Measurements from ENCODE around the gene PARP1.

GRCh38 chr1:226401355-226402303 is 6.3 kb downstream of the PARP1 start:
- no peak for TF ChIP-seq POLR2A (IDR thresholded peaks at IDR 0.05; ENCODE audit: low read depth, low read length)
- TF ChIP-seq PAX5 (IDR thresholded peaks at IDR 0.05; ENCODE audit: insufficient read depth, low read length, severe bottlenecking), result no peak
- no peak for TF ChIP-seq TAF1 (IDR thresholded peaks at IDR 0.05; ENCODE audit: low read depth, low read length)

All from GM12891 (cell line).